Upper lobe of left lung (tissue), 4 donors: ENCODE data around the gene EHMT1.

Experiments
- CTCF ChIP-seq, 6 experiments: fragments of 450-650 bp in 4 of 6; fragments of 200-600 bp in 2 of 6; sonication (generic) in 2 of 6; IDR thresholded peaks; one replicate each; pipeline ENCODE4 v1.5.1; 2016 to 2019; ENCODE audit warnings: antibody characterized with exemption in 6 of 6
- EP300 ChIP-seq, 4 donors: sonication (generic); formaldehyde crosslinking; IDR thresholded peaks; one replicate each; pipeline ENCODE4 v1.5.1; 2017; ENCODE audit warnings: antibody characterized with exemption in 4 of 4, control low read depth in 2 of 4
- POLR2A ChIP-seq, 4 donors: fragments of 450-650 bp; IDR thresholded peaks; one replicate each; pipeline ENCODE4 v1.5.1; 2016 to 2017; ENCODE audit warnings: antibody characterized with exemption in 4 of 4, mild to moderate bottlenecking in 2 of 4

- TF ChIP-seq CTCF (IDR thresholded peaks at IDR 0.05) (no peak), EP300 (IDR thresholded peaks at IDR 0.05) (no peak), POLR2A (IDR thresholded peaks at IDR 0.05) (no peak)
These were observed 217.5 kb downstream of the EHMT1 start for GRCh38 chr9:137836151-137836830.
